ENCODE measurements around the gene SEC22C. TPM values are rescaled to one million over a fixed set of nuclear protein-coding genes. Genes with fewer than 3 reads are reported as not detected.

Gene SEC22C
- total RNA-seq, 6 donors from 2014 or later: 36.3 to 59.7 (median 50.6) TPM

DNA sequence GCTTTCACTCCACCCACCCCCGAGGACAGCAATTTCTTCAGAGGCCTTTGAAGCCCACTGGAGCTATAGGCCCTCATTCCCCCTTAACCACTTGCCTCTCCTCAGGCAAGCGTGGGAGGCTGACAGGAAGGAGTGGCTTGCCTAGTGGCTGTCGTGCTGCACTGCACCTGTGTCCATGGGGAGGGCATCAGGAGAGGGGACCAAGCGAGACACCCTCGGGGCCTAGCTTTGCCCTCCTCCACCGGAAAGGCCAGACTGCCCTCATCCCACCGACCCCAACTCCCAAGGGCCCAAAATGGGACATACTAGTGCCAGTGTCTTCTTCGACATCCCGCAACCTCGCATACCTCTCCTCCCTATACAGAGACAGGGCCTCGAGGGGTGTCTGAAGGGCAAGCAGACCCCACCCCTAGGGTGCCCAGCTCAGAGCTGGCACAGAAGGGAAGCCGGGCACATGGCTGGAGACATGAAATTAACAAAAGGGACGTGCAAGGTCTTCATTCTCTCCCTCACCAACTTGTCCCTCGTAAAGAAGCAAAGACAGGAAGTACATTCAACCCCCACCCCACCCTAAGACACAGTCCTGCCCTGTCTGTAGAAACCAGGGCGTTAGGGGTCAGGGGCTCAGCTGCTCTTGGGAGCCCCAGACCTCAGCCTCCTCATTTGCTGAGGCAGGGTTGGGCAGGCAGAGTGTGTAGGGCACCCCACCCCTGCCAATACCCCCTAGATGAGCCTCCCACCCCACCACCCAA lies 55.0 kb downstream of the SEC22C start:
- WGBS, 2 donors: 59 to 71% methylated on average over 11 to 15 of the region's 15 CpGs
- Histone ChIP-seq H3K27ac (peak overlapping the region; percentile 44 to 92 (median 76)), H3K9me3 (no peaks in the 10 kb centered on the region), H3K4me3 (no peak overlapping the region), H3K27me3 (no peaks in the 10 kb centered on the region), H3K36me3 (peaks cover 6 to 77% (median 36%) of the 10 kb centered on the region in 4 donors), H3K4me1 (peaks cover 55 to 67% (median 62%) of the 10 kb centered on the region in 4 donors)
- ATAC-seq (ENCODE audit: low FRiP score in 2 of 2): no peak
- no peak for DNase-seq
- no peak for TF ChIP-seq POLR2A (IDR thresholded peaks at IDR 0.05)
- no peak for TF ChIP-seq EP300 (IDR thresholded peaks at IDR 0.05)
- TF ChIP-seq, protein P1, sequence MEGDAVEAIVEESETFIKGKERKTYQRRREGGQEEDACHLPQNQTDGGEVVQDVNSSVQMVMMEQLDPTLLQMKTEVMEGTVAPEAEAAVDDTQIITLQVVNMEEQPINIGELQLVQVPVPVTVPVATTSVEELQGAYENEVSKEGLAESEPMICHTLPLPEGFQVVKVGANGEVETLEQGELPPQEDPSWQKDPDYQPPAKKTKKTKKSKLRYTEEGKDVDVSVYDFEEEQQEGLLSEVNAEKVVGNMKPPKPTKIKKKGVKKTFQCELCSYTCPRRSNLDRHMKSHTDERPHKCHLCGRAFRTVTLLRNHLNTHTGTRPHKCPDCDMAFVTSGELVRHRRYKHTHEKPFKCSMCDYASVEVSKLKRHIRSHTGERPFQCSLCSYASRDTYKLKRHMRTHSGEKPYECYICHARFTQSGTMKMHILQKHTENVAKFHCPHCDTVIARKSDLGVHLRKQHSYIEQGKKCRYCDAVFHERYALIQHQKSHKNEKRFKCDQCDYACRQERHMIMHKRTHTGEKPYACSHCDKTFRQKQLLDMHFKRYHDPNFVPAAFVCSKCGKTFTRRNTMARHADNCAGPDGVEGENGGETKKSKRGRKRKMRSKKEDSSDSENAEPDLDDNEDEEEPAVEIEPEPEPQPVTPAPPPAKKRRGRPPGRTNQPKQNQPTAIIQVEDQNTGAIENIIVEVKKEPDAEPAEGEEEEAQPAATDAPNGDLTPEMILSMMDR (IDR thresholded peaks at IDR 0.05): peak in 2 of 6 experiments; percentile 18 to 31

DNA sequence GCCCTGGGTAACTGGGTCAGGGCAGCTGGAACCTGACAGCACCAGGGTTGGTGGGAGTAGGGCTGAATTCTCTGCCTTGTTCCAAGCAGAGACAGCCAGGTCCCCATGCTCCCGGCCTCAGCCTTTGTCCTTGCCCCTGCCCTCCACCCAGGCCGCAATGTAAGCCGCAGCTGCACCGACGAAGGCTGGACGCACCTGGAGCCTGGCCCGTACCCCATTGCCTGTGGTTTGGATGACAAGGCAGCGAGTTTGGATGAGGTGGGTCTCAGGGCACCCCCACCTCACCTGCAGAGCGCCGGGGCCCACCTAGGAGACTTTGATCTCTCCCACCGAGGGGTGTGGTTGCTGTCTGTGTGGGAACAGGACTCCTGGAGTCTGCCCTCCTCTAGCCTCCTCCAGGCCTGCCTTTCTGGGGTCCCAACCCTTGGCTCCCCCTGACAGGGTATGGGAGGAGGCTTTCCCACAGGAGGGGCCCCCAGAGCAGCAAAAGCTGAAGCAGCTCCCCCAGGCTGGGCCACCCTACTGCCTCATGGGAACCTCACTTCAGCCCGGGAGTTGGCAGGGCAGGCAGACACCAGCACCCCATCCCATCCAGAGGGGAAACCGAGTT lies 55.9 kb downstream of the SEC22C start:
- TF ChIP-seq POLR2A (IDR thresholded peaks at IDR 0.05) (no peak), EP300 (IDR thresholded peaks at IDR 0.05) (no peak)
- TF ChIP-seq, protein P1 (IDR thresholded peaks at IDR 0.05): no peak
- H3K4me3 ChIP-seq: no peak overlapping the region
- peak overlapping the region; percentile 44 to 92 (median 76) for H3K27ac ChIP-seq
- ATAC-seq (ENCODE audit: low FRiP score in 2 of 2) (no peak), DNase-seq (peak in 1 of 2 donors; percentile 64)
- peaks cover 48 to 69% (median 58%) of the 10 kb centered on the region in 4 donors for H3K4me1 ChIP-seq
- H3K36me3 ChIP-seq: peaks cover 6 to 73% (median 32%) of the 10 kb centered on the region in 4 donors
- no peaks in the 10 kb centered on the region for H3K9me3 ChIP-seq
- no peaks in the 10 kb centered on the region for H3K27me3 ChIP-seq
- WGBS, 2 donors: 92 to 97% methylated on average over 7 to 13 of the region's 13 CpGs

DNA sequence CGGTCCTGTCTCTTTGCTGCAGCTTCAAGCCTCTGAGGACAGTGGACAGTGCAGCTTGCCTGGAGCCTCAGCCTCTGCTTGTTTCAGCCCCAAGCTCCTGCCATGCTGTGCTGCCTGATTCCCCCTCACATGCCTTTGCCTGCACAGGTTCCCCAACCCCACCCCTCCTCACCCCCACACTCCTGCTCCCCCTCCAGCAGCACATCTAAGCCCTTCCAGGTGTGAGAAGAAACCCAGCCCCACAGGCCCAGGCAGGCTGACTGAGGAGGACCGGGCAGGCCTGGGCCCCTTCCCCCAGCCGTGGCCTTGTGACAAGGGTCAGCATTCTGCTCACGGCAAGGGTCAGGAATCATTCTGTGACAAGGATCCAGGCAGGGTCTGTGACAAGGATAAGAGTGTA lies 56.6 kb downstream of the SEC22C start:
- Histone ChIP-seq H3K27me3 (no peaks in the 10 kb centered on the region), H3K9me3 (no peaks in the 10 kb centered on the region), H3K4me3 (no peak overlapping the region), H3K4me1 (peaks cover 45 to 62% (median 54%) of the 10 kb centered on the region in 4 donors), H3K36me3 (peaks cover 6 to 70% (median 27%) of the 10 kb centered on the region in 4 donors), H3K27ac (peak overlapping the region; percentile 40 to 92 (median 76))
- TF ChIP-seq, protein P1 (IDR thresholded peaks at IDR 0.05): no peak
- TF ChIP-seq POLR2A (IDR thresholded peaks at IDR 0.05) (no peak), POLR2AphosphoS5 (IDR thresholded peaks at IDR 0.05) (no peak), EP300 (IDR thresholded peaks at IDR 0.05) (no peak)
- ATAC-seq (ENCODE audit: low FRiP score in 2 of 2) (no peak), DNase-seq (no peak)
- 82 to 84% methylated on average over 2 to 4 of the region's 4 CpGs for WGBS, 2 donors

DNA sequence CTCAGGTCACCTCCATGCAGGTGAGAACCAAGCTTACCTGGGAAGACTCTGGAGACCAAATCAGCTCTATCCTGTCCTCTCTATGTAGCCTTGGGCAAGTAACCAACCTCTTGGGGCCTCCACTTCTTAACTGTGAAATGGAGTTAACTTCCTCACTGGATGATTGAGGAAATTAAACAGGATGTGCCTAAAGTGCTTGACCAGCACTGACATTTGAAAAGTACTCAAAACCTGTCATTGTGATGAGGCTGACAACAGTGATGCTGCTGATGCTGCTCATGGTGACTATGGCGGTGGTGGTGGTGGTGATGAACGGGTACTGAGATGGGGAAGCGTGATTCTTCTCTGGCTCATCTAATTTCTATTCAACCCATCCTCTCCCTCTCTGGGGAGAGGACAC lies 57.0 kb downstream of the SEC22C start:
- Histone ChIP-seq H3K27ac (peak overlapping the region; percentile 40 to 92 (median 76)), H3K4me1 (peaks cover 45 to 60% (median 52%) of the 10 kb centered on the region in 4 donors), H3K9me3 (no peaks in the 10 kb centered on the region), H3K4me3 (no peak overlapping the region), H3K27me3 (no peaks in the 10 kb centered on the region), H3K36me3 (peaks cover 6 to 69% (median 27%) of the 10 kb centered on the region in 4 donors)
- 76 to 89% methylated on average over 3 of the region's 3 CpGs for WGBS, 2 donors
- ATAC-seq (ENCODE audit: low FRiP score in 2 of 2) (no peak), DNase-seq (no peak)
- no peak for TF ChIP-seq EP300 (IDR thresholded peaks at IDR 0.05)
- TF ChIP-seq POLR2AphosphoS5 (IDR thresholded peaks at IDR 0.05): no peak
- TF ChIP-seq POLR2A (IDR thresholded peaks at IDR 0.05): no peak
- TF ChIP-seq, protein P1 (IDR thresholded peaks at IDR 0.05): no peak
